OCI-LY3 (cell line): ENCODE measurements around the gene GPR183.

Experiments
- CTCF ChIP-seq: fragments of 200-600, 300-600 bp; sonication (generic); IDR thresholded peaks from 2 replicates; pipeline ENCODE4 v1.5.1; 2014; ENCODE audit warnings: antibody characterized with exemption, low read length, low read depth
- EZH2phosphoT487 ChIP-seq: fragments of 200-600 bp; shearing (Covaris generic); IDR thresholded peaks from 2 replicates; pipeline ENCODE4 v1.6.1; 2018; ENCODE audit warnings: antibody characterized with exemption, mixed run types, low read depth

GRCh38 chr13:99344610-99345208, 37.5 kb upstream of the GPR183 start:
- TF ChIP-seq CTCF (no peak), EZH2phosphoT487 (no peak)
